Neural progenitor cell (in vitro differentiated cells): ENCODE results near the gene DVL2.

ENCODE experiments used
- CTCF ChIP-seq: fragments of 200-600 bp; sonication (generic); IDR thresholded peaks from 2 replicates; pipeline ENCODE4 v1.5.1; 2017; ENCODE audit warnings: antibody characterized with exemption, mild to moderate bottlenecking
- EZH2 ChIP-seq: fragments of 200-600 bp; sonication (generic); IDR thresholded peaks from 2 replicates; pipeline ENCODE4 v1.6.1; 2017; ENCODE audit warnings: antibody characterized with exemption, mild to moderate bottlenecking, moderate library complexity
- EZH2phosphoT487 ChIP-seq: fragments of 200-600 bp; sonication (generic); IDR thresholded peaks from 2 replicates; pipeline ENCODE4 v1.6.1; 2017; ENCODE audit warnings: antibody characterized with exemption

- no peak for TF ChIP-seq CTCF
- TF ChIP-seq EZH2, result no peak
- no peak for TF ChIP-seq EZH2phosphoT487
These were observed 3.0 kb upstream of the DVL2 start for GRCh38 chr17:7237266-7237760.
